GM12878 (cell line): ENCODE measurements around the gene VPS8. TPM values are rescaled to one million over a fixed set of nuclear protein-coding genes. Genes with fewer than 3 reads are reported as not detected.

Experiments used
- ATAC-seq: fragments of 200-7000 bp; cut with Tn5 transposase; 3 replicates; pipeline ENCODE4 v1.9.1; 2020; ENCODE audit warnings: mild to moderate bottlenecking, moderate library complexity
- BruUV-seq: library from RNA; stranded (reverse); fragments of 400-500 nt; replicated peaks from 2 replicates; lab custom pipeline; 2021; lab: Mats Ljungman, UMichigan
- CTCF ChIA-PET: fragments of 300-600 bp; sonication (Branson Sonifier 250); formaldehyde crosslinking; extraction: SDS; loops from one replicate; lab custom pipeline; 2021; ENCODE audit warnings: inconsistent platforms; lab: Yijun Ruan, JAX
- POLR2A ChIA-PET: fragments of 350-600 bp; formaldehyde crosslinking; extraction: SDS; loops from one replicate; lab custom pipeline; 2021; ENCODE audit warnings: inconsistent platforms; lab: Charles Lee
- RAD21 ChIA-PET: fragments of 300-600 bp; sonication (Branson Sonifier 250); formaldehyde crosslinking; loops from one replicate; lab custom pipeline; 2023; ENCODE audit warnings: antibody characterized with exemption; ENCODE audit not compliant: unreplicated experiment; lab: Charles Lee
- SMC1A ChIA-PET: fragments of 300-600 bp; sonication (Branson Sonifier 250); formaldehyde crosslinking; loops from one replicate; lab custom pipeline; 2023; ENCODE audit not compliant: unreplicated experiment, uncharacterized antibody; lab: Charles Lee
- DNase-seq: peaks from one replicate; pipeline ENCODE4 v3.0.0-alpha.2; 2011; ENCODE audit warnings: low read depth, low spot score
- FAIRE-seq: peaks from 3 replicates; lab custom pipeline; 2011; peaks lifted over from hg19 to GRCh38; lab: Jason Lieb, UNC
- H2AFZ ChIP-seq: 2 replicates; pipeline ENCODE4 v1.6.0; 2011; ENCODE audit warnings: low read depth, low read length, control low read depth; ENCODE audit not compliant: control insufficient read depth
- H3K27ac ChIP-seq: 2 replicates; pipeline ENCODE4 v1.5.1; 2011; ENCODE audit warnings: control low read depth; ENCODE audit not compliant: control insufficient read depth, insufficient read depth
- H3K27me3 ChIP-seq, 2 experiments: replicated peaks in 1 of 2; 2 replicates each; pipeline versions ENCODE4 v1.6.0 to v1.6.1; 2011; ENCODE audit warnings: low read length in 1 of 2; ENCODE audit not compliant: control insufficient read depth in 2 of 2, insufficient read depth in 2 of 2
- H3K36me3 ChIP-seq, 2 experiments: 2 replicates each; pipeline ENCODE4 v1.5.1; 2011; ENCODE audit warnings: low read length in 1 of 2; ENCODE audit not compliant: control insufficient read depth in 2 of 2, insufficient read depth in 2 of 2
- H3K4me1 ChIP-seq: 2 replicates; pipeline ENCODE4 v1.6.1; 2011; ENCODE audit warnings: mild to moderate bottlenecking, low read length, moderate library complexity, mixed read lengths; ENCODE audit not compliant: control insufficient read depth, insufficient read depth
- H3K4me2 ChIP-seq: 2 replicates; pipeline ENCODE4 v1.6.0; 2011; ENCODE audit warnings: control low read depth; ENCODE audit not compliant: control insufficient read depth, insufficient read depth
- H3K4me3 ChIP-seq: fragments of 200-600 bp; sonication (generic); 2 replicates; pipeline ENCODE4 v1.5.1; 2016
- H3K79me2 ChIP-seq: 2 replicates; pipeline ENCODE4 v1.6.0; 2011; ENCODE audit warnings: low read length; ENCODE audit not compliant: control insufficient read depth, insufficient read depth
- H3K9ac ChIP-seq: 2 replicates; pipeline ENCODE4 v1.8.0; 2011; ENCODE audit warnings: low read length, control low read depth, mixed read lengths; ENCODE audit not compliant: control insufficient read depth, insufficient read depth
- H3K9me3 ChIP-seq: replicated peaks from 3 replicates; pipeline ENCODE4 v1.5.1; 2011; ENCODE audit warnings: mild to moderate bottlenecking, low read length; ENCODE audit not compliant: control insufficient read depth, insufficient read depth
- H4K20me1 ChIP-seq: 2 replicates; pipeline ENCODE4 v1.6.0; 2011; ENCODE audit not compliant: control insufficient read depth, insufficient read depth
- CEBPB ChIP-seq, 2 experiments: fragments of 150-350 bp in 1 of 2; IDR thresholded peaks; 2 replicates each; pipeline ENCODE4 v1.6.1; 2012 to 2014; ENCODE audit warnings: low read depth in 2 of 2, low read length in 2 of 2, borderline replicate concordance in 1 of 2, inconsistent platforms in 1 of 2
- CTCF ChIP-seq, 3 experiments: IDR thresholded peaks in 2 of 3; conservative IDR thresholded peaks in 1 of 3; 2 replicates each; pipeline ENCODE4 v1.5.1; 2011; ENCODE audit warnings: low read depth in 3 of 3, low read length in 3 of 3, mild to moderate bottlenecking in 3 of 3, control low read depth in 2 of 3, moderate library complexity in 2 of 3, inconsistent platforms in 1 of 3, mixed read lengths in 1 of 3; ENCODE audit not compliant: control insufficient read depth in 2 of 3, insufficient read depth in 1 of 3; ENCODE audit errors: extremely low read depth in 1 of 3
- DPF2 ChIP-seq: fragments of 450-650 bp; IDR thresholded peaks from 2 replicates; pipeline ENCODE4 v1.6.1; 2017; ENCODE audit warnings: mild to moderate bottlenecking
- POLR2AphosphoS2 ChIP-seq: IDR thresholded peaks from 2 replicates; pipeline ENCODE4 v1.6.1; 2011; ENCODE audit warnings: low read depth, mild to moderate bottlenecking, low read length, improper control_type of control experiment, moderate library complexity
- RUNX3 ChIP-seq: IDR thresholded peaks from 2 replicates; pipeline ENCODE4 v1.6.1; 2012; ENCODE audit warnings: low read length, inconsistent platforms
- SREBF1 ChIP-seq: IDR thresholded peaks from 2 replicates; pipeline ENCODE4 v1.6.1; 2012; ENCODE audit warnings: mild to moderate bottlenecking, low read length
- WGBS: methylation state at CpG from one replicate; pipeline ENCODE4 v1.1.6; 2016; ENCODE audit warnings: low lambda C conversion rate; ENCODE audit not compliant: insufficient replicate concordance, insufficient coverage; ENCODE audit errors: missing lambda C conversion rate; 5-methylcytosine and 5-hydroxymethylcytosine counted together
- in situ Hi-C: fragments of 300-500 bp; cut with MboI; formaldehyde crosslinking; loops from 9 replicates; pipeline ENCODE4 v1.14.3; 2018; ENCODE audit warnings: mixed read lengths
- intact Hi-C: fragments of 100-400 bp; cut with micrococcal nuclease; formaldehyde crosslinking; loops from one replicate; pipeline ENCODE4 v1.14.2; 2022; ENCODE audit not compliant: unreplicated experiment
- polyA plus RNA-seq, 11 experiments: library from polyadenylated mRNA; depleted of rRNA in 4 of 11; unstranded in 6 of 11; stranded (reverse) in 5 of 11; fragments of >200 nt; fragmentation: Nextera tagmentation in 4 of 11; fragmentation: Illumina TruSeq in 1 of 11; extraction: Ambion mirVana in 4 of 11; extraction: Trizol in 1 of 11; gene quantifications; 1 replicate in 1 of 11; 2 replicates in 10 of 11; pipeline versions ENCODE4 v1.2.1 to v1.2.3, GENCODE V29; 2011 to 2016; ENCODE audit warnings: inconsistent platforms in 2 of 11, missing spikeins in 2 of 11, low read depth in 1 of 11
- total RNA-seq, 4 experiments: library from RNA; depleted of rRNA in 3 of 4; stranded (reverse); fragments of >200 nt in 3 of 4; fragmentation: Illumina TruSeq in 1 of 4; extraction: Trizol in 1 of 4; gene quantifications; 2 replicates each; pipeline versions ENCODE4 v1.2.1 to v1.2.3, GENCODE V29; 2013 to 2021

VPS8 gene
- total and polyA plus RNA-seq, 10 of the 15 experiments (the other 5 are each of a cell fraction or from before 2014, with no cell fraction given): 8.9 to 34.7 (median 20.9) TPM

GRCh38 chr3:185063431-185063830 lies 251.5 kb downstream of the VPS8 start:
- H2AFZ ChIP-seq: no peak overlapping the region
- H3K9ac ChIP-seq: no peak overlapping the region
- ATAC-seq (peak; percentile 31; the same call in 2 of the 3 replicates), DNase-seq (no peak), FAIRE-seq (no peak)
- POLR2A ChIA-PET: no interaction called here
- H3K4me1 ChIP-seq: no peaks in the 10 kb centered on the region
- H3K4me3 ChIP-seq: no peak overlapping the region
- CTCF ChIA-PET: interaction anchor here (0.6 to 0.7 kb wide), 2 partner anchors 295 to 550 kb away, joined by 3 to 4 read pairs; no protein-coding TSS in a partner anchor
- 19% methylated on average over 3 of the region's 3 CpGs for WGBS
- no peaks in the 10 kb centered on the region for H3K27me3 ChIP-seq
- H3K79me2 ChIP-seq: no peaks in the 10 kb centered on the region
- RAD21 ChIA-PET: no interaction called here
- SMC1A ChIA-PET: no interaction called here
- no peaks in the 10 kb centered on the region for H3K36me3 ChIP-seq
- in situ Hi-C loops: no loop called here
- BruUV-seq: no TSS peak
- intact Hi-C loops: no loop called here
- H3K9me3 ChIP-seq: peaks cover 3% of the 10 kb centered on the region; the same call in 1 of the 3 replicates
- no peak overlapping the region for H3K27ac ChIP-seq
- peak; percentile 30; the same call in 1 of the 2 replicates for TF ChIP-seq RUNX3
- no peak for TF ChIP-seq POLR2AphosphoS2
- TF ChIP-seq CEBPB (IDR thresholded peaks at IDR 0.05; ENCODE audit: borderline replicate concordance in 1 of 2, low read depth in 2 of 2, low read length in 2 of 2): no peak
- no peak for TF ChIP-seq DPF2
- no peak overlapping the region for H3K4me2 ChIP-seq
- H4K20me1 ChIP-seq: no peaks in the 10 kb centered on the region

GRCh38 chr3:185065059-185065458 lies 253.1 kb downstream of the VPS8 start:
- in situ Hi-C loops: no loop called here
- no peaks in the 10 kb centered on the region for H3K36me3 ChIP-seq
- 71% methylated on average over 3 of the region's 3 CpGs for WGBS
- ATAC-seq (peak; percentile 36; the same call in 2 of the 3 replicates), FAIRE-seq (no peak), DNase-seq (no peak)
- H3K27ac ChIP-seq: no peak overlapping the region
- ChIA-PET CTCF (interaction anchor here (0.6 to 0.7 kb wide), 3 partner anchors 114 to 304 kb away, joined by 3 to 4 read pairs (median 3); no protein-coding TSS in a partner anchor), RAD21 (interaction anchor here (0.6 to 1.2 kb wide), 2 partner anchors 111 to 241 kb away, joined by 3 read pairs; no protein-coding TSS in a partner anchor), POLR2A (interaction anchor here (0.5 kb wide), 1 partner anchor 160 kb away, joined by 3 read pairs; no protein-coding TSS in a partner anchor), SMC1A (interaction anchor here (1.0 kb wide), 2 partner anchors 14 to 111 kb away, joined by 3 to 4 read pairs; no protein-coding TSS in a partner anchor)
- TF ChIP-seq SREBF1 (no peak), CTCF (IDR thresholded peaks at IDR 0.05 in 2 of 3, conservative IDR thresholded peaks at IDR 0.05 in 1 of 3; ENCODE audit: control insufficient read depth in 2 of 3, extremely low read depth in 1 of 3, insufficient read depth in 1 of 3, low read depth in 3 of 3, low read length in 3 of 3) (peak in 1 of 3 experiments; percentile 9; a peak in 1 of 6 replicates)
- H3K9ac ChIP-seq: no peak overlapping the region
- H3K9me3 ChIP-seq: peaks cover 3% of the 10 kb centered on the region; the same call in 1 of the 3 replicates
- BruUV-seq: no TSS peak
- no peaks in the 10 kb centered on the region for H3K4me1 ChIP-seq
- H2AFZ ChIP-seq: no peak overlapping the region
- no peaks in the 10 kb centered on the region for H4K20me1 ChIP-seq
- intact Hi-C loops: no loop called here
- no peak overlapping the region for H3K4me2 ChIP-seq
- H3K79me2 ChIP-seq: no peaks in the 10 kb centered on the region
- H3K4me3 ChIP-seq: no peak overlapping the region
- no peaks in the 10 kb centered on the region for H3K27me3 ChIP-seq
